GM12865 (cell line): ENCODE data around the gene PGRMC2.
A peak's percentile ranks its signal among the peaks of the same experiment; 100 is the strongest.

Experiments
- DNase-seq: peaks from one replicate; pipeline ENCODE4 v3.0.0; 2010; ENCODE audit warnings: low read depth
- H3K4me3 ChIP-seq: 2 replicates; pipeline ENCODE4 v1.5.1; 2011; ENCODE audit warnings: mild to moderate bottlenecking, low read depth, low read length, control low read depth
- TF ChIP-seq, protein P1 (sequence below): IDR thresholded peaks from 2 replicates; pipeline ENCODE4 v1.5.1; 2011; ENCODE audit warnings: low read length, control low read depth, low read depth, inconsistent platforms; ENCODE audit not compliant: insufficient read depth; ENCODE audit errors: missing control alignments

PGRMC2 gene

DNA sequence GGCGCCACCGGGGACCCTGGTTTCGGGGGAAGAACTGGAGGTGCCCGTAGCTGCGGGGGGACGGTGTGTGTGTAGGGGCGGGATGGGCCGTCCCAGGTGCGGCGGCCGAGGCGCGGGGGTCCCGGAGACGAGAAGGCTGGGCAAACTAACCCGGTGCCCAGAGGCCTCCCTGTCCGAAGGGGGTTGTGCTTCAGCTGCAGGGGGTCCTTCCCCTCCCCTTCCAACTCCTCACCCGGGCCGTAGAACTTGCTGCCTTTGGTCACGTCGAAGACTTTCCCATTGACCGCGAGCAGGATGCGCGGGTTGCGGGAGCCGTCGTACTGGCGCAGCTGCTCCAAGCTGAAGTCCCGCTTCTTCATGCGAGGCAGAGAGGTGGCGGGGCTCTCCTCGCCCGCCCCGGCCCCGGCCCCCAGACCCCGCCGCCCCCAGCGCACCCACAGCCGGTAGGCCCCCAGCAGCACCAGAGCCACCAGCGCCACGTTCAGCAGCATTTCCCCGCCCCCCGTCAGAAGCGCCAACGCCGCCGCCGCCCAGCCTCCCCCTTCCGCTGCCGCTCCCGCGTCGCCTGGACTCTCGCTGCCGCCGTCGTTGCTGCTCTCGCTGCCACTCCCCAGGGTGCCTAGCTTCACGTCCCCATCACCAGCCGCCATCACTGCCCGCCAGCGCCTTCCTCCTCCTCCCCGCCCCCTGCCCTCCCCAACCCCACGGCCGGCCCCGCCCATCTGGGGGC, at the start of gene PGRMC2:
TSS of gene PGRMC2 (minus strand) at position 673 of the 730 bp plus-strand sequence. CDS start at position 650, 23 bp downstream.
- TF ChIP-seq, protein P1, sequence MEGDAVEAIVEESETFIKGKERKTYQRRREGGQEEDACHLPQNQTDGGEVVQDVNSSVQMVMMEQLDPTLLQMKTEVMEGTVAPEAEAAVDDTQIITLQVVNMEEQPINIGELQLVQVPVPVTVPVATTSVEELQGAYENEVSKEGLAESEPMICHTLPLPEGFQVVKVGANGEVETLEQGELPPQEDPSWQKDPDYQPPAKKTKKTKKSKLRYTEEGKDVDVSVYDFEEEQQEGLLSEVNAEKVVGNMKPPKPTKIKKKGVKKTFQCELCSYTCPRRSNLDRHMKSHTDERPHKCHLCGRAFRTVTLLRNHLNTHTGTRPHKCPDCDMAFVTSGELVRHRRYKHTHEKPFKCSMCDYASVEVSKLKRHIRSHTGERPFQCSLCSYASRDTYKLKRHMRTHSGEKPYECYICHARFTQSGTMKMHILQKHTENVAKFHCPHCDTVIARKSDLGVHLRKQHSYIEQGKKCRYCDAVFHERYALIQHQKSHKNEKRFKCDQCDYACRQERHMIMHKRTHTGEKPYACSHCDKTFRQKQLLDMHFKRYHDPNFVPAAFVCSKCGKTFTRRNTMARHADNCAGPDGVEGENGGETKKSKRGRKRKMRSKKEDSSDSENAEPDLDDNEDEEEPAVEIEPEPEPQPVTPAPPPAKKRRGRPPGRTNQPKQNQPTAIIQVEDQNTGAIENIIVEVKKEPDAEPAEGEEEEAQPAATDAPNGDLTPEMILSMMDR = no peak
- no peak for DNase-seq
- H3K4me3 ChIP-seq = peak within 1 kb of the TSS; percentile 94

GRCh38 chr4:128335541-128335940, 47.9 kb upstream of the PGRMC2 start:
- DNase-seq = no peak
- TF ChIP-seq, protein P1 = no peak
- no peak overlapping the region for H3K4me3 ChIP-seq

GRCh38 chr4:128334256-128334655, 46.6 kb upstream of the PGRMC2 start:
- TF ChIP-seq, protein P1 = no peak
- DNase-seq = no peak
- H3K4me3 ChIP-seq = no peak overlapping the region

DNA sequence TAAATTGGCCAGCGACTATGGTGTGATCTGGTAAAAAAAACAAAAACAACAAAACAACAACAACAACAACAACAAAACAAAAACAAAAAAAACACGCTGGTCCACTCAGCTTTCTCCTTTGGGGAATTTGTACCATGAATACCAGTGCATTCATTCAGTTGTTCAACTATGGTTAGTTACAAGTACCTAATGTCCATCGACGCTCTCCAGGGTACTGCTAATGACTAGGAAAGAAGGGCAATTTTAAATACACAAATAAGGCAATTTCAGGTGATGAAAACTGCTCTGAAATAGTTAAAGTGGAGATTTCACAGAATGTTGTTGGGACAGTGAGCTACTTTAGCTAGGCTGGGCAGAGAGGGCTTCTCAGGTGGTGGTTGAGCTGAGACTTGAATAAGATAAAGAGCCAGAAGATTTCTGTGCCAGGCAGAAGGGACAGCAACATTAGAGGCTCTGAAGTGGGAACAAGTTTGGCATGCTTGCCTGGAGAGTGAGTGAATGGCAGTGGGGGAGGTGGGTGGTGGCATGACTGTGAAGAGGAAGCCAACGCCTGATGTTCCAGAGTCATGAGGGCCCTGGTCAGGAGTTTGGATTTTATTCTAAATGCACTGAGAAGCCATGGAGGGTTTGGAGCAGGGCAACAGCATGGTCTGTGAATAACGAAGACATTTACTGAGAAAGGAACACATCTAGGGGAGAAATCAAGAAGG, 45.9 kb upstream of the PGRMC2 start:
- no peak overlapping the region for H3K4me3 ChIP-seq
- DNase-seq = no peak
- TF ChIP-seq, protein P1 = no peak

GRCh38 chr4:128332081-128332480, 44.5 kb upstream of the PGRMC2 start:
- TF ChIP-seq, protein P1 = no peak
- no peak overlapping the region for H3K4me3 ChIP-seq
- no peak for DNase-seq

GRCh38 chr4:128329638-128330037, 42.0 kb upstream of the PGRMC2 start:
- TF ChIP-seq, protein P1 = no peak
- H3K4me3 ChIP-seq = no peak overlapping the region
- DNase-seq = no peak
